ENCODE measurements around the gene UNC93B1. TPM values are rescaled to one million over a fixed set of nuclear protein-coding genes. Genes with fewer than 3 reads are reported as not detected.
A peak's percentile ranks its signal among the peaks of the same experiment; 100 is the strongest.

Gene UNC93B1, protein sequence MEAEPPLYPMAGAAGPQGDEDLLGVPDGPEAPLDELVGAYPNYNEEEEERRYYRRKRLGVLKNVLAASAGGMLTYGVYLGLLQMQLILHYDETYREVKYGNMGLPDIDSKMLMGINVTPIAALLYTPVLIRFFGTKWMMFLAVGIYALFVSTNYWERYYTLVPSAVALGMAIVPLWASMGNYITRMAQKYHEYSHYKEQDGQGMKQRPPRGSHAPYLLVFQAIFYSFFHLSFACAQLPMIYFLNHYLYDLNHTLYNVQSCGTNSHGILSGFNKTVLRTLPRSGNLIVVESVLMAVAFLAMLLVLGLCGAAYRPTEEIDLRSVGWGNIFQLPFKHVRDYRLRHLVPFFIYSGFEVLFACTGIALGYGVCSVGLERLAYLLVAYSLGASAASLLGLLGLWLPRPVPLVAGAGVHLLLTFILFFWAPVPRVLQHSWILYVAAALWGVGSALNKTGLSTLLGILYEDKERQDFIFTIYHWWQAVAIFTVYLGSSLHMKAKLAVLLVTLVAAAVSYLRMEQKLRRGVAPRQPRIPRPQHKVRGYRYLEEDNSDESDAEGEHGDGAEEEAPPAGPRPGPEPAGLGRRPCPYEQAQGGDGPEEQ
- total RNA-seq (2014; rRNA removed; shearing (Covaris generic)): 39.6 and 44.0 TPM in 2 replicates
- total RNA-seq (2022): 49.7 and 52.1 TPM in 2 replicates
- percentile 59 among the genes with signal in this experiment for Bru-seq, nascent RNA
- BruChase-seq, experiment 1, labeled RNA remaining after a 6-hour chase: percentile 64 among the genes with signal in this experiment
- BruChase-seq, experiment 2, labeled RNA remaining after a 2-hour chase: percentile 64 among the genes with signal in this experiment
- long read RNA-seq, transcript UNC93B1-201 (11 exons, 2,316 nt): major isoform, 79 of 117 reads
- long read RNA-seq, partial matches to known transcripts: 20 of 117 reads
- long read RNA-seq, other reads (novel, unspliced or antisense): 18 of 117 reads

GRCh38 chr11:68003846-68004550, at the start of gene UNC93B1:
Gene UNC93B1, minus strand, starts transcription at chr11:68004097. Its CDS starts 54 bp downstream, at chr11:68004043.
- no TSS peak for BruUV-seq (replicated peaks)
- Histone ChIP-seq H3K4me3 (ENCODE audit: low read depth, low read length, poor library complexity, severe bottlenecking) (peak within 1 kb of the TSS; percentile 82), H3K4me2 (ENCODE audit: low read length) (peak within 1 kb of the TSS; percentile 97), H2AFZ (ENCODE audit: low read length) (peak within 1 kb of the TSS; percentile 16), H3K79me2 (ENCODE audit: insufficient read depth, low read depth, low read length) (no peaks in the 10 kb centered on the region), H3K9me2 (ENCODE audit: insufficient read depth, low read length) (no peaks in the 10 kb centered on the region), H3K27ac (ENCODE audit: low read depth, low read length, poor library complexity, severe bottlenecking) (peak within 1 kb of the TSS; percentile 89), H3K9me3 (ENCODE audit: low read length) (no peaks in the 10 kb centered on the region), H4K20me1 (ENCODE audit: insufficient read depth, low read length) (no peaks in the 10 kb centered on the region), H3K4me1 (ENCODE audit: insufficient read depth, low read length, poor library complexity, severe bottlenecking) (peaks cover 57% of the 10 kb centered on the region), H3K36me3 (ENCODE audit: insufficient read depth, low read length) (peaks cover 11% of the 10 kb centered on the region)
- POLR2A ChIA-PET: interaction anchor here (1.2 kb wide), 1 partner anchor 21 kb away, joined by 4 read pairs; no protein-coding TSS in a partner anchor
- DNase-seq (ENCODE audit: low spot score): peak; percentile 90
- intact Hi-C loops (cut with micrococcal nuclease; ENCODE audit: unreplicated experiment): loop anchor here (2.0 to 10.0 kb wide), 2 partner anchors 37 to 271 kb away; partner anchors contain the start of gene C11orf24
- CTCF ChIA-PET (ENCODE audit: unreplicated experiment): no interaction called here
- TF ChIP-seq CTCF (conservative IDR thresholded peaks at IDR 0.05; ENCODE audit: low read length) (no peak), EZH2phosphoT487 (IDR thresholded peaks at IDR 0.05; ENCODE audit: borderline replicate concordance, low read depth, low read length) (no peak)

DNA sequence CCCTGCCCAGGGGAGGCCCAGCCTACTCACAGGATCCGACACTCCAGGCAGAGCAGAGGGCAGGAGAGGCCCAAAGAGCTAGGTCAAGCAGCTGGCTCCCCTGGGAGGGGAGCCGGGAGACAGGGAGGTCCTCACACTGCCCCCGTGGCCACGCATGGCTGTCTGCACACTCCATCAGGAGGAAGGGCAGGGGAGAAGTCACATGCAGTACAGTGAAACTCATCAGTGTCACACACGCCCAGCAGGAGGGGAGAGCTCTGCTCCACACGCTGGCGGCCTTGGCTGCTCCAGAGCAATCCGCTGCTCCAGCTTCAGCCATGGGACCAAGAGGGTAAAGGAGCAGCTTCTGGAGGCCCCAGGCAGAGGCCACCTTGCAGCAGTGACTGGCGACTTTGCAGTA, 49.2 kb upstream of the UNC93B1 start:
- H3K79me2 ChIP-seq (ENCODE audit: insufficient read depth, low read depth, low read length): no peaks in the 10 kb centered on the region
- DNase-seq (ENCODE audit: low spot score): no peak
- no peak overlapping the region for H3K4me3 ChIP-seq (ENCODE audit: low read depth, low read length, poor library complexity, severe bottlenecking)
- no peak overlapping the region for H3K4me2 ChIP-seq (ENCODE audit: low read length)
- ChIA-PET POLR2A (interaction anchor here (0.6 kb wide), 1 partner anchor 86 kb away, joined by 3 read pairs; no protein-coding TSS in a partner anchor), CTCF (ENCODE audit: unreplicated experiment) (no interaction called here)
- H3K36me3 ChIP-seq (ENCODE audit: insufficient read depth, low read length): peaks cover 59% of the 10 kb centered on the region
- no peaks in the 10 kb centered on the region for H3K9me2 ChIP-seq (ENCODE audit: insufficient read depth, low read length)
- no peak for TF ChIP-seq EZH2phosphoT487 (IDR thresholded peaks at IDR 0.05; ENCODE audit: borderline replicate concordance, low read depth, low read length)
- no peak for TF ChIP-seq CTCF (conservative IDR thresholded peaks at IDR 0.05; ENCODE audit: low read length)
- intact Hi-C loops (cut with micrococcal nuclease; ENCODE audit: unreplicated experiment): no loop called here
- H3K4me1 ChIP-seq (ENCODE audit: insufficient read depth, low read length, poor library complexity, severe bottlenecking): no peaks in the 10 kb centered on the region
- no TSS peak for BruUV-seq (replicated peaks)
- H4K20me1 ChIP-seq (ENCODE audit: insufficient read depth, low read length): no peaks in the 10 kb centered on the region
- no peak overlapping the region for H2AFZ ChIP-seq (ENCODE audit: low read length)
- no peaks in the 10 kb centered on the region for H3K9me3 ChIP-seq (ENCODE audit: low read length)
- H3K27ac ChIP-seq (ENCODE audit: low read depth, low read length, poor library complexity, severe bottlenecking): no peak overlapping the region
